T-helper 17 cell (primary cell): ENCODE results near the gene ADAMTS8. TPM values are rescaled to one million over a fixed set of nuclear protein-coding genes. Genes with fewer than 3 reads are reported as not detected.

Experiments used
- ATAC-seq: fragments of 150-1000 bp; cut with Tn5 transposase; 2 replicates; pipeline ENCODE4 v1.10.0; 2021; ENCODE audit warnings: mild to moderate bottlenecking, moderate library complexity
- DNase-seq, 3 donors: peaks; one replicate each; pipeline versions ENCODE4 v3.0.0 to v3.0.0-alpha.2; 2020 to 2021
- H3K9me3 ChIP-seq: one replicate; pipeline ENCODE4 v1.7.0; 2013; ENCODE audit warnings: low read length, mild to moderate bottlenecking; ENCODE audit not compliant: control insufficient read depth, poor library complexity, severe bottlenecking
- H3K27ac Mint-ChIP-seq: one replicate; pipeline ENCODE4 v1.8.0; 2022; ENCODE audit warnings: mild to moderate bottlenecking, moderate library complexity, mixed read lengths
- H3K27me3 Mint-ChIP-seq: one replicate; pipeline ENCODE4 v1.8.0; 2022; ENCODE audit warnings: mixed read lengths
- H3K36me3 Mint-ChIP-seq: one replicate; pipeline ENCODE4 v1.8.0; 2022; ENCODE audit warnings: low read depth, mixed read lengths
- H3K4me1 Mint-ChIP-seq: one replicate; pipeline ENCODE4 v1.8.0; 2022; ENCODE audit warnings: mild to moderate bottlenecking, mixed read lengths
- H3K4me3 Mint-ChIP-seq: one replicate; pipeline ENCODE4 v1.8.0; 2022; ENCODE audit warnings: mild to moderate bottlenecking, moderate library complexity, mixed read lengths
- total RNA-seq, 4 donors: library from RNA in 2 of 4; stranded (reverse) in 2 of 4; gene quantifications; one replicate each; pipeline ENCODE4 v1.2.3 and lab custom pipeline; 2022 to 2026

Gene ADAMTS8
- total RNA-seq, 2 donors from 2014 or later = not detected

- peaks cover 8% of the 10 kb centered on the region for H3K27me3 Mint-ChIP-seq
- no peak overlapping the region for H3K4me3 Mint-ChIP-seq
- no peak for DNase-seq
- ATAC-seq = no peak
- H3K9me3 ChIP-seq = no peaks in the 10 kb centered on the region
- H3K27ac Mint-ChIP-seq = no peak overlapping the region
- no peaks in the 10 kb centered on the region for H3K36me3 Mint-ChIP-seq
- no peaks in the 10 kb centered on the region for H3K4me1 Mint-ChIP-seq
Observed at GRCh38 chr11:130381317-130381716, 47.1 kb downstream of the ADAMTS8 start.

GRCh38 chr11:130380778-130381177 lies 47.6 kb downstream of the ADAMTS8 start:
- DNase-seq (no peak), ATAC-seq (no peak)
- no peaks in the 10 kb centered on the region for H3K4me1 Mint-ChIP-seq
- peaks cover 8% of the 10 kb centered on the region for H3K27me3 Mint-ChIP-seq
- H3K36me3 Mint-ChIP-seq = no peaks in the 10 kb centered on the region
- no peaks in the 10 kb centered on the region for H3K9me3 ChIP-seq
- H3K4me3 Mint-ChIP-seq = no peak overlapping the region
- no peak overlapping the region for H3K27ac Mint-ChIP-seq

GRCh38 chr11:130379276-130379675 lies 49.1 kb downstream of the ADAMTS8 start:
- H3K27ac Mint-ChIP-seq = no peak overlapping the region
- H3K27me3 Mint-ChIP-seq = peaks cover 14% of the 10 kb centered on the region
- H3K4me3 Mint-ChIP-seq = no peak overlapping the region
- no peaks in the 10 kb centered on the region for H3K9me3 ChIP-seq
- no peaks in the 10 kb centered on the region for H3K36me3 Mint-ChIP-seq
- ATAC-seq (no peak), DNase-seq (no peak)
- H3K4me1 Mint-ChIP-seq = no peaks in the 10 kb centered on the region

- H3K9me3 ChIP-seq = no peaks in the 10 kb centered on the region
- no peak for ATAC-seq
- Mint-ChIP-seq H3K27ac (no peak overlapping the region), H3K27me3 (peaks cover 12% of the 10 kb centered on the region), H3K4me1 (no peaks in the 10 kb centered on the region), H3K4me3 (no peak overlapping the region), H3K36me3 (peaks cover 4% of the 10 kb centered on the region)
- no peak for DNase-seq
Observed at GRCh38 chr11:130370845-130371590, 57.4 kb downstream of the ADAMTS8 start.

- ATAC-seq (no peak), DNase-seq (no peak)
- no peak overlapping the region for H3K27ac Mint-ChIP-seq
- H3K4me3 Mint-ChIP-seq = no peak overlapping the region
- no peaks in the 10 kb centered on the region for H3K4me1 Mint-ChIP-seq
- H3K9me3 ChIP-seq = no peaks in the 10 kb centered on the region
- H3K36me3 Mint-ChIP-seq = peaks cover 4% of the 10 kb centered on the region
- H3K27me3 Mint-ChIP-seq = peaks cover 6% of the 10 kb centered on the region
Observed at GRCh38 chr11:130369713-130370112, 58.7 kb downstream of the ADAMTS8 start.

- no peak overlapping the region for H3K4me3 Mint-ChIP-seq
- H3K36me3 Mint-ChIP-seq = peaks cover 4% of the 10 kb centered on the region
- no peak overlapping the region for H3K27ac Mint-ChIP-seq
- no peaks in the 10 kb centered on the region for H3K4me1 Mint-ChIP-seq
- peaks cover 6% of the 10 kb centered on the region for H3K27me3 Mint-ChIP-seq
- H3K9me3 ChIP-seq = no peaks in the 10 kb centered on the region
- ATAC-seq (no peak), DNase-seq (no peak)
Observed at GRCh38 chr11:130369141-130369691, 59.2 kb downstream of the ADAMTS8 start.

GRCh38 chr11:130359419-130359818 lies 69.0 kb downstream of the ADAMTS8 start:
- no peak for ATAC-seq
- no peak overlapping the region for H3K27ac Mint-ChIP-seq
- DNase-seq = no peak
- H3K36me3 Mint-ChIP-seq = no peaks in the 10 kb centered on the region
- no peak overlapping the region for H3K4me3 Mint-ChIP-seq
- no peaks in the 10 kb centered on the region for H3K27me3 Mint-ChIP-seq
- peaks cover 7% of the 10 kb centered on the region for H3K9me3 ChIP-seq
- no peaks in the 10 kb centered on the region for H3K4me1 Mint-ChIP-seq

GRCh38 chr11:130358398-130358797 lies 70.0 kb downstream of the ADAMTS8 start:
- Mint-ChIP-seq H3K27ac (no peak overlapping the region), H3K4me3 (no peak overlapping the region), H3K4me1 (no peaks in the 10 kb centered on the region), H3K27me3 (no peaks in the 10 kb centered on the region), H3K36me3 (no peaks in the 10 kb centered on the region)
- no peak for ATAC-seq
- no peak for DNase-seq
- H3K9me3 ChIP-seq = peaks cover 7% of the 10 kb centered on the region

Other genes with a start within 250 kb of the ADAMTS8 start
- gene ZBTB44, start 113.7 kb downstream of the ADAMTS8 start, total RNA-seq = 10 to 100 TPM; 47.7 to 48.1 TPM
- gene ADAMTS15, start 20.0 kb upstream of the ADAMTS8 start, total RNA-seq = not detected